HepG2 (cell line): ENCODE results near the gene CES2. TPM values are rescaled to one million over a fixed set of nuclear protein-coding genes. Genes with fewer than 3 reads are reported as not detected.
A peak's percentile ranks its signal among the peaks of the same experiment; 100 is the strongest.

ENCODE experiments used
- ARID2 ChIP-seq: sonication (generic); formaldehyde crosslinking; IDR thresholded peaks from 2 replicates; pipeline ENCODE4 v1.8.1; 2022; ENCODE audit warnings: mild to moderate bottlenecking, missing genetic modification reagents, borderline replicate concordance
- ASH2L ChIP-seq: fragments of 300-600, 200-600 bp; sonication (generic); IDR thresholded peaks from 2 replicates; pipeline ENCODE4 v1.7.0; 2017; ENCODE audit warnings: low read depth, mild to moderate bottlenecking, moderate library complexity, mixed read lengths, low read length; ENCODE audit not compliant: insufficient read length
- DR1 ChIP-seq: sonication (generic); formaldehyde crosslinking; IDR thresholded peaks from 2 replicates; pipeline ENCODE4 v1.8.0; 2021; ENCODE audit warnings: mild to moderate bottlenecking, missing genetic modification reagents, inconsistent platforms
- FOXK2 ChIP-seq: fragments of 450-650 bp; IDR thresholded peaks from 2 replicates; pipeline ENCODE4 v1.6.1; 2016
- GABPB1 ChIP-seq: IDR thresholded peaks from 2 replicates; pipeline ENCODE4 v1.6.1; 2016; ENCODE audit warnings: mild to moderate bottlenecking, missing genetic modification reagents, moderate library complexity, missing compliant biosample characterization
- HNF4G ChIP-seq, 2 experiments: sonication (generic) in 1 of 2; formaldehyde crosslinking in 1 of 2; IDR thresholded peaks; 2 replicates each; pipeline versions ENCODE4 v1.4.0 to v1.6.1; 2011 to 2020; ENCODE audit warnings: borderline replicate concordance in 2 of 2, low read depth in 2 of 2, mild to moderate bottlenecking in 2 of 2, low read length in 1 of 2, missing genetic modification reagents in 1 of 2, moderate library complexity in 1 of 2
- HOXA3 ChIP-seq: sonication (generic); formaldehyde crosslinking; IDR thresholded peaks from 2 replicates; pipeline ENCODE4 v1.5.0; 2020; ENCODE audit warnings: missing genetic modification reagents
- PRPF4 ChIP-seq: fragments of 200-400 bp; formaldehyde crosslinking; IDR thresholded peaks from 2 replicates; pipeline ENCODE4 v1.6.1; 2016; ENCODE audit warnings: low read length, low read depth; ENCODE audit not compliant: poor library complexity, severe bottlenecking
- SAP130 ChIP-seq: IDR thresholded peaks from 2 replicates; pipeline ENCODE4 v1.6.1; 2016; ENCODE audit warnings: low read depth
- SMAD3 ChIP-seq: sonication (generic); formaldehyde crosslinking; IDR thresholded peaks from 2 replicates; pipeline ENCODE4 v1.4.0; 2020; ENCODE audit warnings: missing genetic modification reagents
- SOX5 ChIP-seq: IDR thresholded peaks from 2 replicates; pipeline ENCODE4 v1.6.1; 2016; ENCODE audit warnings: borderline replicate concordance
- TBX2 ChIP-seq: sonication (generic); formaldehyde crosslinking; IDR thresholded peaks from 2 replicates; pipeline ENCODE4 v1.5.0; 2020; ENCODE audit warnings: missing genetic modification reagents, mild to moderate bottlenecking, borderline replicate concordance
- XBP1 ChIP-seq: sonication (generic); formaldehyde crosslinking; IDR thresholded peaks from 2 replicates; pipeline ENCODE4 v1.5.0; 2020; ENCODE audit warnings: missing genetic modification reagents
- ZNF337 ChIP-seq: sonication (generic); formaldehyde crosslinking; IDR thresholded peaks from 2 replicates; pipeline ENCODE4 v1.5.1; 2020; ENCODE audit warnings: missing genetic modification reagents, low read depth, mild to moderate bottlenecking, borderline replicate concordance
- ZNF343 ChIP-seq: sonication (generic); formaldehyde crosslinking; IDR thresholded peaks from 2 replicates; pipeline ENCODE4 v1.4.0; 2020; ENCODE audit warnings: mild to moderate bottlenecking, missing genetic modification reagents
- ZNF367 ChIP-seq: sonication (generic); formaldehyde crosslinking; IDR thresholded peaks from 2 replicates; pipeline ENCODE4 v1.4.0; 2020; ENCODE audit warnings: missing genetic modification reagents, borderline replicate concordance
- polyA plus RNA-seq, 8 experiments: library from polyadenylated mRNA; depleted of rRNA in 3 of 8; stranded (reverse) in 7 of 8; unstranded in 1 of 8; fragments of >200 nt; fragmentation: Illumina TruSeq in 4 of 8; extraction: Trizol in 4 of 8; gene quantifications; 2 replicates each; pipeline versions ENCODE4 v1.2.1 to v1.2.3, GENCODE V29; 2011 to 2016; ENCODE audit warnings: low read depth in 4 of 8, missing spikeins in 1 of 8, mixed read lengths in 1 of 8; ENCODE audit not compliant: insufficient read depth in 1 of 8
- total RNA-seq, 5 experiments: library from RNA; depleted of rRNA; stranded (reverse); fragments of >200 nt; fragmentation: Illumina TruSeq; extraction: Trizol; gene quantifications; 2 replicates each; pipeline ENCODE4 v1.2.3, GENCODE V29; 2016; ENCODE audit warnings: low read depth in 1 of 5
- TF ChIP-seq, protein P1 (sequence below): IDR thresholded peaks from 2 replicates; pipeline ENCODE4 v1.6.1; 2016; ENCODE audit warnings: missing genetic modification reagents, missing compliant biosample characterization
- TF ChIP-seq, protein P2 (sequence below): sonication (generic); formaldehyde crosslinking; IDR thresholded peaks from 2 replicates; pipeline ENCODE4 v1.4.0; 2020; ENCODE audit warnings: low read depth, mild to moderate bottlenecking, missing genetic modification reagents
- TF ChIP-seq, protein P3 (sequence below): sonication (generic); formaldehyde crosslinking; IDR thresholded peaks from 2 replicates; pipeline ENCODE4 v1.4.0; 2020; ENCODE audit warnings: missing genetic modification reagents
- TF ChIP-seq, protein P4 (sequence below): sonication (generic); formaldehyde crosslinking; conservative IDR thresholded peaks from 2 replicates; pipeline ENCODE4 v1.4.0; 2020; ENCODE audit warnings: mild to moderate bottlenecking, missing genetic modification reagents, moderate library complexity

Gene CES2
- total and polyA plus RNA-seq, 2 of the 13 experiments (the other 11 are each of a cell fraction or from before 2014, with no cell fraction given), result 50.6 to 63.8 TPM

DNA sequence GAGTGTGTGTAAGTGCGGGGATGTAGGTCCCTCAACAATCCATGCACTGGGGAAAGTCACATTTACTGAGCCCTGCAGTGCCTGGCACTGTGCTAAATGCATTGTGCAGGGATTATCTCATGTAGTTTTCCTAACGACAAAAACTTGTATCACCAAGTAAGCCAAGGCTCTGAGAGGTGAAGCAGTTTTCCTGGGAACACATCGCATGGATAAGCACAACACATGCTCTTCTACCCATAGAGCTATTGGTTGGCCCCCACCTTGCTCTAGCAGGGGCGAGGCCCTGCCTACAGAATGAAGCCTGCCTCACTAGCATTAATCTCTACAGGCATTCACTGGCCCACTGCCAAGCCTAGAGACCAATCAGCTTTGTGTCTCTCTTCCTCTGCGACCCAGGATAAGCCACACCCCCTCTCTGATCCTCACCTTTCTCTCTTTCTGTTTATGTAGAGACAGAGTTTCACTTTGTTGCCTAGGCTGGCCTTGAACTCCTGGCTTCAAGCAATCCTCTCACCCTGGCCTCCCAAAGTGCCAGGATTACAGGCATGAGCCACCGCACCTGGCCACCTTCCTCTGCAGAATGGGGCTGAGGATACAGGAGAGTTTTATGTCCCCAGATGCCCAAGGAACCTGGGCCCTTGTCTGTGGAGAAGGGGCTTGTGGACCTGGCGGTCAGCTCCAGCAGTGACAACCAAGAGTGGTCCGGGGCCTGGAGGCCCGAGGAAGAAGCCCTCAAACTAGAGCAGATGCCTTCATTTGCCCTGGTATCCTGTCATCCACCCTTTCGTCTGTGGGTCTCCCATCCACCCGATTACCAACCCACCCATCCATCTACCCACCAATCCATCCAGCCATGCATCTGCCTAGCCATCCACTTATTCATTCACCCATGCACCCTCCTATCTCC, 29.4 kb upstream of the CES2 start (continued):
- TF ChIP-seq ZNF367, result no peak
- TF ChIP-seq, protein P1, sequence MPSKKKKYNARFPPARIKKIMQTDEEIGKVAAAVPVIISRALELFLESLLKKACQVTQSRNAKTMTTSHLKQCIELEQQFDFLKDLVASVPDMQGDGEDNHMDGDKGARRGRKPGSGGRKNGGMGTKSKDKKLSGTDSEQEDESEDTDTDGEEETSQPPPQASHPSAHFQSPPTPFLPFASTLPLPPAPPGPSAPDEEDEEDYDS (CRISPR knock-in tag), result peak; percentile 51; the same call in 1 of the 2 replicates
- peak; percentile 48 for TF ChIP-seq ASH2L
- no peak for TF ChIP-seq XBP1 (CRISPR knock-in tag)
- peak; percentile 83 for TF ChIP-seq SAP130 (CRISPR knock-in tag)
- peak; percentile 83; the same call in 1 of the 2 replicates for TF ChIP-seq DR1
- 0 out of 2 replicates have a peak, but pooled peaks have one; percentile 20 for TF ChIP-seq ZNF343 (CRISPR knock-in tag)
- peak; percentile 81 for TF ChIP-seq HOXA3
- TF ChIP-seq, protein P2, sequence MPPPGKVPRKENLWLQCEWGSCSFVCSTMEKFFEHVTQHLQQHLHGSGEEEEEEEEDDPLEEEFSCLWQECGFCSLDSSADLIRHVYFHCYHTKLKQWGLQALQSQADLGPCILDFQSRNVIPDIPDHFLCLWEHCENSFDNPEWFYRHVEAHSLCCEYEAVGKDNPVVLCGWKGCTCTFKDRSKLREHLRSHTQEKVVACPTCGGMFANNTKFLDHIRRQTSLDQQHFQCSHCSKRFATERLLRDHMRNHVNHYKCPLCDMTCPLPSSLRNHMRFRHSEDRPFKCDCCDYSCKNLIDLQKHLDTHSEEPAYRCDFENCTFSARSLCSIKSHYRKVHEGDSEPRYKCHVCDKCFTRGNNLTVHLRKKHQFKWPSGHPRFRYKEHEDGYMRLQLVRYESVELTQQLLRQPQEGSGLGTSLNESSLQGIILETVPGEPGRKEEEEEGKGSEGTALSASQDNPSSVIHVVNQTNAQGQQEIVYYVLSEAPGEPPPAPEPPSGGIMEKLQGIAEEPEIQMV (CRISPR knock-in tag), result peak; percentile 21; the same call in 1 of the 2 replicates
- TF ChIP-seq TBX2 (CRISPR knock-in tag), result peak; percentile 77
- peak; percentile 22; the same call in 1 of the 2 replicates for TF ChIP-seq GABPB1 (CRISPR knock-in tag)
- TF ChIP-seq SMAD3 (CRISPR knock-in tag), result peak; percentile 78; the same call in 1 of the 2 replicates
- TF ChIP-seq, protein P3, sequence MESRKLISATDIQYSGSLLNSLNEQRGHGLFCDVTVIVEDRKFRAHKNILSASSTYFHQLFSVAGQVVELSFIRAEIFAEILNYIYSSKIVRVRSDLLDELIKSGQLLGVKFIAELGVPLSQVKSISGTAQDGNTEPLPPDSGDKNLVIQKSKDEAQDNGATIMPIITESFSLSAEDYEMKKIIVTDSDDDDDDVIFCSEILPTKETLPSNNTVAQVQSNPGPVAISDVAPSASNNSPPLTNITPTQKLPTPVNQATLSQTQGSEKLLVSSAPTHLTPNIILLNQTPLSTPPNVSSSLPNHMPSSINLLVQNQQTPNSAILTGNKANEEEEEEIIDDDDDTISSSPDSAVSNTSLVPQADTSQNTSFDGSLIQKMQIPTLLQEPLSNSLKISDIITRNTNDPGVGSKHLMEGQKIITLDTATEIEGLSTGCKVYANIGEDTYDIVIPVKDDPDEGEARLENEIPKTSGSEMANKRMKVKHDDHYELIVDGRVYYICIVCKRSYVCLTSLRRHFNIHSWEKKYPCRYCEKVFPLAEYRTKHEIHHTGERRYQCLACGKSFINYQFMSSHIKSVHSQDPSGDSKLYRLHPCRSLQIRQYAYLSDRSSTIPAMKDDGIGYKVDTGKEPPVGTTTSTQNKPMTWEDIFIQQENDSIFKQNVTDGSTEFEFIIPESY, result no peak
- TF ChIP-seq SOX5 (CRISPR knock-in tag), result peak; percentile 72; the same call in 1 of the 2 replicates
- TF ChIP-seq, protein P4, sequence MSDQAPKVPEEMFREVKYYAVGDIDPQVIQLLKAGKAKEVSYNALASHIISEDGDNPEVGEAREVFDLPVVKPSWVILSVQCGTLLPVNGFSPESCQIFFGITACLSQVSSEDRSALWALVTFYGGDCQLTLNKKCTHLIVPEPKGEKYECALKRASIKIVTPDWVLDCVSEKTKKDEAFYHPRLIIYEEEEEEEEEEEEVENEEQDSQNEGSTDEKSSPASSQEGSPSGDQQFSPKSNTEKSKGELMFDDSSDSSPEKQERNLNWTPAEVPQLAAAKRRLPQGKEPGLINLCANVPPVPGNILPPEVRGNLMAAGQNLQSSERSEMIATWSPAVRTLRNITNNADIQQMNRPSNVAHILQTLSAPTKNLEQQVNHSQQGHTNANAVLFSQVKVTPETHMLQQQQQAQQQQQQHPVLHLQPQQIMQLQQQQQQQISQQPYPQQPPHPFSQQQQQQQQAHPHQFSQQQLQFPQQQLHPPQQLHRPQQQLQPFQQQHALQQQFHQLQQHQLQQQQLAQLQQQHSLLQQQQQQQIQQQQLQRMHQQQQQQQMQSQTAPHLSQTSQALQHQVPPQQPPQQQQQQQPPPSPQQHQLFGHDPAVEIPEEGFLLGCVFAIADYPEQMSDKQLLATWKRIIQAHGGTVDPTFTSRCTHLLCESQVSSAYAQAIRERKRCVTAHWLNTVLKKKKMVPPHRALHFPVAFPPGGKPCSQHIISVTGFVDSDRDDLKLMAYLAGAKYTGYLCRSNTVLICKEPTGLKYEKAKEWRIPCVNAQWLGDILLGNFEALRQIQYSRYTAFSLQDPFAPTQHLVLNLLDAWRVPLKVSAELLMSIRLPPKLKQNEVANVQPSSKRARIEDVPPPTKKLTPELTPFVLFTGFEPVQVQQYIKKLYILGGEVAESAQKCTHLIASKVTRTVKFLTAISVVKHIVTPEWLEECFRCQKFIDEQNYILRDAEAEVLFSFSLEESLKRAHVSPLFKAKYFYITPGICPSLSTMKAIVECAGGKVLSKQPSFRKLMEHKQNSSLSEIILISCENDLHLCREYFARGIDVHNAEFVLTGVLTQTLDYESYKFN (CRISPR knock-in tag), result peak; percentile 79
- no peak for TF ChIP-seq PRPF4
- no peak for TF ChIP-seq ZNF337 (CRISPR knock-in tag)
- 0 out of 2 replicates have a peak, but pooled peaks have one; percentile 45 for TF ChIP-seq FOXK2
- TF ChIP-seq HNF4G (IDR thresholded peaks at IDR 0.05; ENCODE audit: borderline replicate concordance, low read depth, low read length), result 0 out of 2 replicates have a peak, but pooled peaks have one; percentile 3
- TF ChIP-seq HNF4G (CRISPR knock-in tag; IDR thresholded peaks at IDR 0.05; ENCODE audit: borderline replicate concordance, low read depth), result 0 out of 2 replicates have a peak, but pooled peaks have one; percentile 31
- TF ChIP-seq ARID2 (CRISPR knock-in tag), result 0 out of 2 replicates have a peak, but pooled peaks have one; percentile 19
